ENCODE measurements around the gene DUOX1. TPM values are rescaled to one million over a fixed set of nuclear protein-coding genes. Genes with fewer than 3 reads are reported as not detected.

Gene DUOX1
- total and polyA plus RNA-seq, 2 donors (not counting 3 experiments of a cell fraction or from before 2014, with no cell fraction given), result not detected

DNA sequence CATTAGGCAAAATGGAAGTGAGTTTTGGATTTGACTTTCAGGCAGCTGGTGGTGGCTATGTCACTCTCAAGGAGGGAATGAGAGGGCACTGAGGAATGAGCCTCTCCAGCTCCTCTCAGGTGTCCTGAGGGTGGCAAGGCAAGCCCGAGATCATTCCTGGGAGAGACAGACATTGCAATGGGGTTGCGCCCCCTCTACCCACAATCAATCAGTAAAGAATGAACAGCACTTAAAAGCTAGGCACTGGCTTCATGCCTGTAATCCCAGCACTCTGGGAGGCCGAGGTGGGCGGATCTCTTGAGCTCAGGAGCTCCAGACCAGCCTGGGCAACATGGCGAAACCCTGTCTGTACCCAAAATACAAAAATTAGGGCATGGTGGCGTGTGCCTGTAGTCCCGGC, 72.1 kb downstream of the DUOX1 start:
- Histone ChIP-seq H3K9me1 (replicated peaks; ENCODE audit: control insufficient read depth, extremely low read depth, insufficient read depth, low read length) (no peaks in the 10 kb centered on the region), H3K27me3 (ENCODE audit: control insufficient read depth in 2 of 2, insufficient read depth in 2 of 2, low read length in 2 of 2) (peaks cover 7 to 12% of the 10 kb centered on the region in 2 experiments), H3K4me3 (replicated peaks in 1 of 3; ENCODE audit: insufficient read depth in 1 of 3, low read depth in 1 of 3, low read length in 3 of 3) (no peak overlapping the region), H3K9ac (replicated peaks; ENCODE audit: extremely low read depth, insufficient read depth, low read length) (no peak overlapping the region), H3K36me3 (ENCODE audit: control insufficient read depth in 2 of 2, extremely low read depth in 1 of 2, insufficient read depth in 2 of 2, low read length in 2 of 2) (no peaks in the 10 kb centered on the region), H4K20me1 (replicated peaks; ENCODE audit: control insufficient read depth, extremely low read depth, insufficient read depth, low read length) (no peaks in the 10 kb centered on the region), H3K4me1 (ENCODE audit: control insufficient read depth, extremely low read depth, insufficient read depth, low read length) (peaks cover 8% of the 10 kb centered on the region), H3K79me2 (ENCODE audit: control insufficient read depth, insufficient read depth, low read length) (no peaks in the 10 kb centered on the region), H3K27ac (ENCODE audit: insufficient read depth, low read depth, low read length) (no peak overlapping the region), H3K4me2 (ENCODE audit: insufficient read depth, low read length) (no peak overlapping the region), H3K9me3 (replicated peaks; ENCODE audit: control insufficient read depth, insufficient read depth, low read length) (no peaks in the 10 kb centered on the region), H2AFZ (ENCODE audit: low read depth, low read length) (no peak overlapping the region)
- intact Hi-C loops (cut with micrococcal nuclease) (loop anchor here (2.0 to 10.0 kb wide), 4 partner anchors 321 to 720 kb away; partner anchors contain the start of genes BLOC1S6 and SLC30A4), dilution Hi-C loops (cut with MboI; ENCODE audit: extremely low pct_ligation_motif_present, low sequenced_read_pairs) (no loop called here)
- POLR2A ChIA-PET, result interaction anchor here (1.4 kb wide), 1 partner anchor 200 kb away, joined by 3 read pairs; a partner anchor contains a TSS
- no TSS peak for BruUV-seq (replicated peaks)
- DNase-seq (ENCODE audit: low read depth, low spot score) (no peak), FAIRE-seq (no peak)
- CTCF ChIA-PET, result interaction anchor here (0.8 to 8.9 kb wide), 4 partner anchors 38 to 202 kb away, joined by 3 to 98 read pairs (median 3); a partner anchor contains a TSS
- TF ChIP-seq, protein P1, sequence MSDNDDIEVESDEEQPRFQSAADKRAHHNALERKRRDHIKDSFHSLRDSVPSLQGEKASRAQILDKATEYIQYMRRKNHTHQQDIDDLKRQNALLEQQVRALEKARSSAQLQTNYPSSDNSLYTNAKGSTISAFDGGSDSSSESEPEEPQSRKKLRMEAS (IDR thresholded peaks at IDR 0.05; ENCODE audit: insufficient read depth, insufficient read length), result no peak
- no peak for TF ChIP-seq EZH2 (IDR thresholded peaks at IDR 0.05; ENCODE audit: borderline replicate concordance, low read depth, low read length, severe bottlenecking)
- TF ChIP-seq FOS (IDR thresholded peaks at IDR 0.05; ENCODE audit: borderline replicate concordance, insufficient read depth, low read length), result no peak
- TF ChIP-seq POLR2AphosphoS5 (IDR thresholded peaks at IDR 0.05; ENCODE audit: insufficient read depth, low read depth, low read length), result no peak
- TF ChIP-seq, protein P2, sequence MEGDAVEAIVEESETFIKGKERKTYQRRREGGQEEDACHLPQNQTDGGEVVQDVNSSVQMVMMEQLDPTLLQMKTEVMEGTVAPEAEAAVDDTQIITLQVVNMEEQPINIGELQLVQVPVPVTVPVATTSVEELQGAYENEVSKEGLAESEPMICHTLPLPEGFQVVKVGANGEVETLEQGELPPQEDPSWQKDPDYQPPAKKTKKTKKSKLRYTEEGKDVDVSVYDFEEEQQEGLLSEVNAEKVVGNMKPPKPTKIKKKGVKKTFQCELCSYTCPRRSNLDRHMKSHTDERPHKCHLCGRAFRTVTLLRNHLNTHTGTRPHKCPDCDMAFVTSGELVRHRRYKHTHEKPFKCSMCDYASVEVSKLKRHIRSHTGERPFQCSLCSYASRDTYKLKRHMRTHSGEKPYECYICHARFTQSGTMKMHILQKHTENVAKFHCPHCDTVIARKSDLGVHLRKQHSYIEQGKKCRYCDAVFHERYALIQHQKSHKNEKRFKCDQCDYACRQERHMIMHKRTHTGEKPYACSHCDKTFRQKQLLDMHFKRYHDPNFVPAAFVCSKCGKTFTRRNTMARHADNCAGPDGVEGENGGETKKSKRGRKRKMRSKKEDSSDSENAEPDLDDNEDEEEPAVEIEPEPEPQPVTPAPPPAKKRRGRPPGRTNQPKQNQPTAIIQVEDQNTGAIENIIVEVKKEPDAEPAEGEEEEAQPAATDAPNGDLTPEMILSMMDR (IDR thresholded peaks at IDR 0.05; ENCODE audit: extremely low read depth in 1 of 2, insufficient read depth in 1 of 2, low read depth in 1 of 2, low read length in 2 of 2), result no peak
- no peak for TF ChIP-seq POLR2A (IDR thresholded peaks at IDR 0.05; ENCODE audit: low read depth, low read length)
- no peak for TF ChIP-seq JUN (IDR thresholded peaks at IDR 0.05; ENCODE audit: borderline replicate concordance, insufficient read depth, insufficient read length, low read depth)
- no peak for TF ChIP-seq GATA2 (IDR thresholded peaks at IDR 0.05; ENCODE audit: insufficient read depth, insufficient read length, low read depth, low read length)
- no peak for TF ChIP-seq MYC (IDR thresholded peaks at IDR 0.05; ENCODE audit: low read depth, low read length)
